ENCODE results near the gene ZNF497. TPM values are rescaled to one million over a fixed set of nuclear protein-coding genes. Genes with fewer than 3 reads are reported as not detected.

The ZNF497 gene
- total and polyA plus RNA-seq, 2 of the 13 experiments (the other 11 are each of a cell fraction or from before 2014, with no cell fraction given): 1.5 to 1.9 TPM

DNA sequence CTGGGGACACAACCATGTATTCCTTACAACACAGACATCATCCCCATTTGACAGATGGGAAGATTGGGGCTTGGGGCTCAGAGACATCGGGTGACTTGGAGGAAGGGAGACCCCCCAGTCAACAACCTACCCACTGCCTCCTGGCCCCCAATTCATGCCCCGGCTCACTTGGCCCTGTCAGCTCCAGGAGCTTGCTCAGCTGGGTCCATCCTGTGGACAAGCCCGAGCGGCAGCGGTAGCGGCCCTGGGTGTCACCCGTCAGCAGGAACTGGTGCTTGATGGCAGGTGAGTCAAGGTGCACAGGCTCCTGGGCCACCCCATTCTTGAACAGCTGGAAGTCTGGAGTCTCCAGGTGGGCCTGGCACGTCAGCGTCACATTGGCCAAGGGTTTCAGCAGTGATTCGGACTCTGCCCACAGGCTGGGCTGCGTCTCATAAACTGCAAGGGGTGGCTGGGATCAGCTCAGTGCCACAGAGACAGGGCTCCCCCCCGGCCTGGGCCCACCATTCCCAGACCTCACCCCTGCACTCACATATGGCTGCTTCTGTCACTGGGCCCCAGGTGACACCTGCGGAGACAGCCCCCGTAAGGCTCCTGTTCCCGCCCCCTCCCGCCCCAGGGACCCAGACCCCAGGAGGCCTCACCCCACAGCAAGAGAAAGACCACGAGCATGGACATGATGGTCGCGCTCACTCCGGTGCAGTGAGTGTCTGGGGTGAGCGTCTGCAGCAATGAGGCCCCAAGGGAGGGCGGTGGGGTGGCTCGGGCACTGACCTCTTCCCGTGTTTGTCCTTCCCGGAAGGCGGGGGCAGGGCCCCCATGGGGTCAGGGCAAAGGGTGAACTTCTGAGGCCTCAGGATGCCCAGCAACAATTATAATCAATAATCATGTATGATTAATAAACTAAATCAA, 9.5 kb downstream of the ZNF497 start, which contains the start of gene A1BG (continued):
- TF ChIP-seq, protein P1, sequence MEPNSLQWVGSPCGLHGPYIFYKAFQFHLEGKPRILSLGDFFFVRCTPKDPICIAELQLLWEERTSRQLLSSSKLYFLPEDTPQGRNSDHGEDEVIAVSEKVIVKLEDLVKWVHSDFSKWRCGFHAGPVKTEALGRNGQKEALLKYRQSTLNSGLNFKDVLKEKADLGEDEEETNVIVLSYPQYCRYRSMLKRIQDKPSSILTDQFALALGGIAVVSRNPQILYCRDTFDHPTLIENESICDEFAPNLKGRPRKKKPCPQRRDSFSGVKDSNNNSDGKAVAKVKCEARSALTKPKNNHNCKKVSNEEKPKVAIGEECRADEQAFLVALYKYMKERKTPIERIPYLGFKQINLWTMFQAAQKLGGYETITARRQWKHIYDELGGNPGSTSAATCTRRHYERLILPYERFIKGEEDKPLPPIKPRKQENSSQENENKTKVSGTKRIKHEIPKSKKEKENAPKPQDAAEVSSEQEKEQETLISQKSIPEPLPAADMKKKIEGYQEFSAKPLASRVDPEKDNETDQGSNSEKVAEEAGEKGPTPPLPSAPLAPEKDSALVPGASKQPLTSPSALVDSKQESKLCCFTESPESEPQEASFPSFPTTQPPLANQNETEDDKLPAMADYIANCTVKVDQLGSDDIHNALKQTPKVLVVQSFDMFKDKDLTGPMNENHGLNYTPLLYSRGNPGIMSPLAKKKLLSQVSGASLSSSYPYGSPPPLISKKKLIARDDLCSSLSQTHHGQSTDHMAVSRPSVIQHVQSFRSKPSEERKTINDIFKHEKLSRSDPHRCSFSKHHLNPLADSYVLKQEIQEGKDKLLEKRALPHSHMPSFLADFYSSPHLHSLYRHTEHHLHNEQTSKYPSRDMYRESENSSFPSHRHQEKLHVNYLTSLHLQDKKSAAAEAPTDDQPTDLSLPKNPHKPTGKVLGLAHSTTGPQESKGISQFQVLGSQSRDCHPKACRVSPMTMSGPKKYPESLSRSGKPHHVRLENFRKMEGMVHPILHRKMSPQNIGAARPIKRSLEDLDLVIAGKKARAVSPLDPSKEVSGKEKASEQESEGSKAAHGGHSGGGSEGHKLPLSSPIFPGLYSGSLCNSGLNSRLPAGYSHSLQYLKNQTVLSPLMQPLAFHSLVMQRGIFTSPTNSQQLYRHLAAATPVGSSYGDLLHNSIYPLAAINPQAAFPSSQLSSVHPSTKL (CRISPR knock-in tag; IDR thresholded peaks at IDR 0.05): peak; percentile 27
- TF ChIP-seq ZNF335 (CRISPR knock-in tag; IDR thresholded peaks at IDR 0.05) (no peak), ZBTB7B (CRISPR knock-in tag; IDR thresholded peaks at IDR 0.05) (no peak), ZMYM3 (CRISPR knock-in tag; IDR thresholded peaks at IDR 0.05) (peak; percentile 60), KAT2B (IDR thresholded peaks at IDR 0.05; ENCODE audit: borderline replicate concordance, low read depth, low read length) (no peak), NFRKB (IDR thresholded peaks at IDR 0.05) (no peak), ZFP62 (CRISPR knock-in tag; IDR thresholded peaks at IDR 0.05) (no peak), THYN1 (CRISPR knock-in tag; IDR thresholded peaks at IDR 0.05; ENCODE audit: borderline replicate concordance, low read depth) (no peak), NR2C2 (CRISPR knock-in tag; IDR thresholded peaks at IDR 0.05; ENCODE audit: borderline replicate concordance) (peak; percentile 84), ZNF850 (CRISPR knock-in tag; conservative IDR thresholded peaks at IDR 0.05) (no peak), ZNF274 (CRISPR knock-in tag; IDR thresholded peaks at IDR 0.05) (peak; percentile 17; the same call in 1 of the 2 replicates), PBX2 (CRISPR knock-in tag; IDR thresholded peaks at IDR 0.05) (no peak), KLF11 (CRISPR knock-in tag; IDR thresholded peaks at IDR 0.05) (no peak), TARDBP (CRISPR knock-in tag; IDR thresholded peaks at IDR 0.05) (no peak), ZNF512B (CRISPR knock-in tag; IDR thresholded peaks at IDR 0.05; ENCODE audit: borderline replicate concordance) (no peak), ZNF713 (CRISPR knock-in tag; IDR thresholded peaks at IDR 0.05) (0 out of 2 replicates have a peak, but pooled peaks have one; percentile 30), ZNF263 (CRISPR knock-in tag; IDR thresholded peaks at IDR 0.05) (no peak)
- TF ChIP-seq, protein P2, sequence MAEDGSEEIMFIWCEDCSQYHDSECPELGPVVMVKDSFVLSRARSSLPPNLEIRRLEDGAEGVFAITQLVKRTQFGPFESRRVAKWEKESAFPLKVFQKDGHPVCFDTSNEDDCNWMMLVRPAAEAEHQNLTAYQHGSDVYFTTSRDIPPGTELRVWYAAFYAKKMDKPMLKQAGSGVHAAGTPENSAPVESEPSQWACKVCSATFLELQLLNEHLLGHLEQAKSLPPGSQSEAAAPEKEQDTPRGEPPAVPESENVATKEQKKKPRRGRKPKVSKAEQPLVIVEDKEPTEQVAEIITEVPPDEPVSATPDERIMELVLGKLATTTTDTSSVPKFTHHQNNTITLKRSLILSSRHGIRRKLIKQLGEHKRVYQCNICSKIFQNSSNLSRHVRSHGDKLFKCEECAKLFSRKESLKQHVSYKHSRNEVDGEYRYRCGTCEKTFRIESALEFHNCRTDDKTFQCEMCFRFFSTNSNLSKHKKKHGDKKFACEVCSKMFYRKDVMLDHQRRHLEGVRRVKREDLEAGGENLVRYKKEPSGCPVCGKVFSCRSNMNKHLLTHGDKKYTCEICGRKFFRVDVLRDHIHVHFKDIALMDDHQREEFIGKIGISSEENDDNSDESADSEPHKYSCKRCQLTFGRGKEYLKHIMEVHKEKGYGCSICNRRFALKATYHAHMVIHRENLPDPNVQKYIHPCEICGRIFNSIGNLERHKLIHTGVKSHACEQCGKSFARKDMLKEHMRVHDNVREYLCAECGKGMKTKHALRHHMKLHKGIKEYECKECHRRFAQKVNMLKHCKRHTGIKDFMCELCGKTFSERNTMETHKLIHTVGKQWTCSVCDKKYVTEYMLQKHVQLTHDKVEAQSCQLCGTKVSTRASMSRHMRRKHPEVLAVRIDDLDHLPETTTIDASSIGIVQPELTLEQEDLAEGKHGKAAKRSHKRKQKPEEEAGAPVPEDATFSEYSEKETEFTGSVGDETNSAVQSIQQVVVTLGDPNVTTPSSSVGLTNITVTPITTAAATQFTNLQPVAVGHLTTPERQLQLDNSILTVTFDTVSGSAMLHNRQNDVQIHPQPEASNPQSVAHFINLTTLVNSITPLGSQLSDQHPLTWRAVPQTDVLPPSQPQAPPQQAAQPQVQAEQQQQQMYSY (CRISPR knock-in tag; IDR thresholded peaks at IDR 0.05): no peak
